GM15510 (cell line): ENCODE results near the gene SULT2B1.

Source experiments
- POLR2A ChIP-seq: IDR thresholded peaks from 3 replicates; pipeline ENCODE4 v1.6.1; 2011; ENCODE audit warnings: borderline replicate concordance; ENCODE audit not compliant: insufficient read length; ENCODE audit errors: extremely low read depth

SULT2B1 gene

GRCh38 chr19:48646001-48646721 lies 94.2 kb downstream of the SULT2B1 start, which contains the start of gene CA11:
CA11 (minus strand) TSS chr19:48646187; CDS start chr19:48645632, 555 bp downstream.
- no peak for TF ChIP-seq POLR2A

GRCh38 chr19:48646722-48647216 lies 94.8 kb downstream of the SULT2B1 start:
- no peak for TF ChIP-seq POLR2A

- no peak for TF ChIP-seq POLR2A
These were observed 96.2 kb downstream of the SULT2B1 start for GRCh38 chr19:48648134-48648533.
